ENCODE data around the gene TENM4. TPM values are rescaled to one million over a fixed set of nuclear protein-coding genes. Genes with fewer than 3 reads are reported as not detected.

TENM4 gene
- total RNA-seq, 2 experiments from 2014 or later = not detected

- H3K27me3 Mint-ChIP-seq = no peaks in the 10 kb centered on the region
- H3K4me1 Mint-ChIP-seq (ENCODE audit: low read depth) = no peaks in the 10 kb centered on the region
- H3K9me3 Mint-ChIP-seq = no peaks in the 10 kb centered on the region
- H3K27ac Mint-ChIP-seq = no peak overlapping the region
- intact Hi-C loops (cut with micrococcal nuclease) = no loop called here
- no peaks in the 10 kb centered on the region for H3K36me3 Mint-ChIP-seq
- ChIA-PET CTCF (interaction anchor here (8.0 kb wide), 1 partner anchor 71 kb away, joined by 167 read pairs; no protein-coding TSS in a partner anchor), POLR2A (no interaction called here)
- no peak overlapping the region for H3K4me3 Mint-ChIP-seq
- DNase-seq = no peak
Observed at GRCh38 chr11:78717041-78717440, 723.8 kb downstream of the TENM4 start.

GRCh38 chr11:78715639-78716311, 725.1 kb downstream of the TENM4 start:
- Mint-ChIP-seq H3K9me3 (no peaks in the 10 kb centered on the region), H3K4me3 (no peak overlapping the region), H3K4me1 (ENCODE audit: low read depth) (no peaks in the 10 kb centered on the region), H3K27ac (no peak overlapping the region), H3K36me3 (no peaks in the 10 kb centered on the region), H3K27me3 (no peaks in the 10 kb centered on the region)
- ChIA-PET POLR2A (interaction anchor here (0.6 kb wide), 1 partner anchor 12 kb away, joined by 4 read pairs; no protein-coding TSS in a partner anchor), CTCF (interaction anchor here (0.7 to 8.0 kb wide), 14 partner anchors 9 to 383 kb away, joined by 3 to 167 read pairs (median 5); no protein-coding TSS in a partner anchor)
- intact Hi-C loops (cut with micrococcal nuclease) = loop anchor here (1.0 kb wide), 1 partner anchor 69 kb away; no protein-coding TSS in a partner anchor
- DNase-seq = peak; percentile 72

DNA sequence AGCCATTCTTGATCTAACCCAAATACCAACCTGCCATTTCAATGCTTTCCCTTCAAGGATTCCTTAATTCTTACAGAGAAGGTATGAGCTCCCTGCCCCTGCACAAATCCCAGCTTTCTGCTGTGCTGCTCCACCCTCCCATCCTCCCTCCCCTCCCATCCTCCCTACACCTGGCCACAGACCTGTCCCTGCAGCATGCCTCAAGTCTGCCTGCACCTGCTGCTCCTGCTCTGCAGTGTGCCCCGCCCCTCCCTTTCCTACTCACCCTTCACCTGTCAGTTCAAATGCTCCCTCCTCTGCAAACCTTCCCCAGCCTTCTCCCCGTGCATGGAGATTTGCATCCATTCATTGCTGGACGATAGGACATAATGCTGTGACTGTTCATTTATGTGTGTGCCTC, 726.3 kb downstream of the TENM4 start:
- H3K27ac Mint-ChIP-seq = no peak overlapping the region
- no peak for DNase-seq
- H3K9me3 Mint-ChIP-seq = no peaks in the 10 kb centered on the region
- H3K36me3 Mint-ChIP-seq = no peaks in the 10 kb centered on the region
- no peak overlapping the region for H3K4me3 Mint-ChIP-seq
- intact Hi-C loops (cut with micrococcal nuclease) = no loop called here
- ChIA-PET POLR2A (no interaction called here), CTCF (interaction anchor here (0.8 to 8.0 kb wide), 6 partner anchors 10 to 77 kb away, joined by 3 to 167 read pairs (median 8); no protein-coding TSS in a partner anchor)
- peaks cover 4% of the 10 kb centered on the region for H3K27me3 Mint-ChIP-seq
- no peaks in the 10 kb centered on the region for H3K4me1 Mint-ChIP-seq (ENCODE audit: low read depth)

DNA sequence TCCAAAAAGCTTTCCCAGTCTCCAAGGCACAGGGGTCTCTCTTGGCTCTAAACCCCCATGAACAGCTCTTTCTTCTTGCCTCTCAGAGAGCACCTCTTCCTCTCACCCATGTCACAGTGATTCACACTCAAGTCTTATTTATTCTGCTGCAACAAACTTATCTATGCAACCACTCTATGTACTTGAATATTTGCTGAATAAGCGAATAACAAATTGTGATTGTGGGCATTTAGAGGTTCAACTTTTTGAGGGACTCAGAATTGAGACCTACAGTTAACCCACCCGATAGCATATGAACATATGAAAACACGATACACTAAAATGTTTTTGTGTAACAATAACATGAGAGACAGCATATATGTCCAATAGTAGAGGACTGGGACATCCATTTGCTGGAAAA, 729.1 kb downstream of the TENM4 start:
- Mint-ChIP-seq H3K27ac (no peak overlapping the region), H3K27me3 (peaks cover 7% of the 10 kb centered on the region), H3K4me1 (ENCODE audit: low read depth) (no peaks in the 10 kb centered on the region), H3K36me3 (no peaks in the 10 kb centered on the region), H3K4me3 (no peak overlapping the region), H3K9me3 (no peaks in the 10 kb centered on the region)
- intact Hi-C loops (cut with micrococcal nuclease) = no loop called here
- POLR2A ChIA-PET = no interaction called here
- CTCF ChIA-PET = interaction anchor here (0.6 kb wide), 1 partner anchor 64 kb away, joined by 3 read pairs; no protein-coding TSS in a partner anchor
- no peak for DNase-seq

DNA sequence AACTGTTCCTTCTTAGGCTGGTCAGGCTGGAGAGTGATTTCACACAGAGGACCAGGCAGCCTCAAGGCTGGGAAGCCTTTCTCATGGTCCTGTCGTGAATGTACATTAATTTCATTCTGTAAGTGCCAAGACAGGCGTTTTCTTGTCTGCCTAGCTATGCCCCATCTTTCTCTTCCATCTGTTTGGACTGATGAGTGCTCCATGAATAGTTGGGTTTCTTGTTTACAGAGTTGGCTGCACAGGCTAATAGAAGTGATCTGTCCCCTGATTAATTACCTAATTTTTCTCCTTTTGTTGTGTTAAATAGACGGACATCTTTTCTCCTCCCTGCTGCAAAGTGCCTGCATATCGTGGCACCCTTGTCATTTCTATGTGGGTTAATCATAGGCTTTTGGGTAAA, 730.4 kb downstream of the TENM4 start:
- Mint-ChIP-seq H3K4me3 (no peak overlapping the region), H3K36me3 (no peaks in the 10 kb centered on the region), H3K9me3 (no peaks in the 10 kb centered on the region), H3K27ac (no peak overlapping the region), H3K27me3 (peaks cover 7% of the 10 kb centered on the region), H3K4me1 (ENCODE audit: low read depth) (no peaks in the 10 kb centered on the region)
- POLR2A ChIA-PET = no interaction called here
- no peak for DNase-seq
- CTCF ChIA-PET = no interaction called here
- intact Hi-C loops (cut with micrococcal nuclease) = no loop called here

DNA sequence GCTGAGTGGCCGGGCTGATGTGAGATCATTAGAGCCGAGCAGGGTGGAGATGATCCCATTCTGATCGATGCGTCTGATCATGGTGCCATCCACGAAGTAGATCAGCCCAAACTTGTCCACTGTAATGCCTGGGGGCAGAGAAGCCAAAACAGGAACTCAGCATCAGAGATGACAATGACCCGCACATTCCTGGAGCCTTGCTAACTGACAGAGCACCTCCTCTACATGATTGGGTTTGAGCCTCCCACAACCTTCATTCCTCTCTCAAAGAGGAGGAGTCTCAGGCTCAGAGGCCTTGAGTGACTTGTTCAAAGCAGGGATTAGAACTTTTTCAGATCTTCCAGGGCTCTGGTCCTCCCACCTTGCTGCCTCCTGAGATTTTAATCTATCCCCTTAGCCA, 732.4 kb downstream of the TENM4 start:
- ChIA-PET POLR2A (no interaction called here), CTCF (no interaction called here)
- no peaks in the 10 kb centered on the region for H3K36me3 Mint-ChIP-seq
- H3K4me1 Mint-ChIP-seq (ENCODE audit: low read depth) = no peaks in the 10 kb centered on the region
- peaks cover 7% of the 10 kb centered on the region for H3K27me3 Mint-ChIP-seq
- no peak overlapping the region for H3K27ac Mint-ChIP-seq
- no peaks in the 10 kb centered on the region for H3K9me3 Mint-ChIP-seq
- no peak overlapping the region for H3K4me3 Mint-ChIP-seq
- intact Hi-C loops (cut with micrococcal nuclease) = no loop called here
- DNase-seq = no peak

DNA sequence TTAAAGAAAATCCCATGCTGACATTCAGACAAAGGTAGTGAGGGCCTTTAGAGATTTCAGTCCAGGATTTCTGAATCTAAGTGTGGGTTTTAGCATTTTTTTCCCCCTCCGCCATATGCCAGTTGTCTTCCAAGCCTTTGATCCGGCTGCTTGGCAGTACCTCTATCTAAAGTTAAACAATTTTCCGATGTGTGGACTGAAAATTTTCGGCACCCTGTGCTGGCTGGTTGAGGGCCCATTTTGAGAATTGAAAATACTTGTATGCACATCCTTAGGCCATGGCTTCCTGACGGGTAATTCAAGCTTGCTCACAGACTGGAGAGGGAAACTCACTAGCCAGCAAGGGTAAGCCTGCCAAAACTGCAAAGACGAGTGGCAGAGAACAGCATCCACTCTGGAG, 734.3 kb downstream of the TENM4 start:
- Mint-ChIP-seq H3K36me3 (no peaks in the 10 kb centered on the region), H3K27me3 (peaks cover 7% of the 10 kb centered on the region), H3K9me3 (no peaks in the 10 kb centered on the region), H3K4me3 (no peak overlapping the region), H3K27ac (no peak overlapping the region), H3K4me1 (ENCODE audit: low read depth) (no peaks in the 10 kb centered on the region)
- intact Hi-C loops (cut with micrococcal nuclease) = no loop called here
- ChIA-PET CTCF (interaction anchor here (1.2 to 2.3 kb wide), 3 partner anchors 9 to 61 kb away, joined by 3 to 8 read pairs (median 7); no protein-coding TSS in a partner anchor), POLR2A (no interaction called here)
- DNase-seq = no peak

GRCh38 chr11:78704811-78705210, 736.0 kb downstream of the TENM4 start:
- no peak for DNase-seq
- H3K27ac Mint-ChIP-seq = no peak overlapping the region
- POLR2A ChIA-PET = no interaction called here
- H3K4me1 Mint-ChIP-seq (ENCODE audit: low read depth) = no peaks in the 10 kb centered on the region
- H3K36me3 Mint-ChIP-seq = no peaks in the 10 kb centered on the region
- intact Hi-C loops (cut with micrococcal nuclease) = no loop called here
- no peaks in the 10 kb centered on the region for H3K9me3 Mint-ChIP-seq
- CTCF ChIA-PET = interaction anchor here (0.9 to 2.1 kb wide), 2 partner anchors 10 to 59 kb away, joined by 3 to 7 read pairs; no protein-coding TSS in a partner anchor
- H3K27me3 Mint-ChIP-seq = peaks cover 9% of the 10 kb centered on the region
- H3K4me3 Mint-ChIP-seq = no peak overlapping the region

- H3K27me3 Mint-ChIP-seq = peaks cover 23% of the 10 kb centered on the region
- no peaks in the 10 kb centered on the region for H3K9me3 Mint-ChIP-seq
- no peak for DNase-seq
- no peak overlapping the region for H3K27ac Mint-ChIP-seq
- H3K4me1 Mint-ChIP-seq (ENCODE audit: low read depth) = no peaks in the 10 kb centered on the region
- H3K36me3 Mint-ChIP-seq = no peaks in the 10 kb centered on the region
- H3K4me3 Mint-ChIP-seq = no peak overlapping the region
- CTCF ChIA-PET = interaction anchor here (1.9 kb wide), 1 partner anchor 54 kb away, joined by 4 read pairs; no protein-coding TSS in a partner anchor
- POLR2A ChIA-PET = no interaction called here
- intact Hi-C loops (cut with micrococcal nuclease) = no loop called here
Observed at GRCh38 chr11:78699609-78700135, 741.2 kb downstream of the TENM4 start.

GRCh38 chr11:78698612-78699011, 742.2 kb downstream of the TENM4 start:
- Mint-ChIP-seq H3K36me3 (no peaks in the 10 kb centered on the region), H3K4me3 (no peak overlapping the region), H3K9me3 (no peaks in the 10 kb centered on the region), H3K27me3 (peaks cover 23% of the 10 kb centered on the region), H3K4me1 (ENCODE audit: low read depth) (no peaks in the 10 kb centered on the region), H3K27ac (no peak overlapping the region)
- intact Hi-C loops (cut with micrococcal nuclease) = no loop called here
- DNase-seq = no peak
- CTCF ChIA-PET = no interaction called here
- POLR2A ChIA-PET = no interaction called here

DNA sequence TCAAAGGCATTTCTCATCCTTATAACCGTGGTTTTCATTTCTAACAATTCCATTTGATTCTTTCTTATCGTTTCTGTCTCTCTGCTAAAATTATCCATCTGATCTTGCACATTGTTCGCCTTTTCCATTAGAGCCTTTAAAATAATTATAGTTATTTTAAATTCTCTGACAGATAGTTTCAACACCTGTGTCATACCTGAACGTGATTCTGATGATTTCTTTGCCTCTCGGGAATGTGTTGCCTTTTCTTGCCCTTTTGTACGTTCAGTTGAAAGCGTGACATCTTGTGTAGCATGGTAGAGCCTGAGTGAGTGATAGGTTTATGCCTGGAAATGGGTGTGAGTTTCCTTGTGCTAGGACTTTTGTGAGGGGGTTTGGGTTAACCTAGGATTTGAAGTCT, 744.7 kb downstream of the TENM4 start:
- no peak for DNase-seq
- H3K36me3 Mint-ChIP-seq = no peaks in the 10 kb centered on the region
- no peak overlapping the region for H3K4me3 Mint-ChIP-seq
- H3K4me1 Mint-ChIP-seq (ENCODE audit: low read depth) = no peaks in the 10 kb centered on the region
- no peak overlapping the region for H3K27ac Mint-ChIP-seq
- H3K9me3 Mint-ChIP-seq = no peaks in the 10 kb centered on the region
- ChIA-PET POLR2A (no interaction called here), CTCF (no interaction called here)
- intact Hi-C loops (cut with micrococcal nuclease) = no loop called here
- H3K27me3 Mint-ChIP-seq = peaks cover 25% of the 10 kb centered on the region

GRCh38 chr11:78694152-78694551, 746.7 kb downstream of the TENM4 start:
- intact Hi-C loops (cut with micrococcal nuclease) = no loop called here
- Mint-ChIP-seq H3K9me3 (no peaks in the 10 kb centered on the region), H3K4me3 (no peak overlapping the region), H3K36me3 (no peaks in the 10 kb centered on the region), H3K4me1 (ENCODE audit: low read depth) (no peaks in the 10 kb centered on the region), H3K27ac (no peak overlapping the region), H3K27me3 (peaks cover 17% of the 10 kb centered on the region)
- DNase-seq = no peak
- CTCF ChIA-PET = no interaction called here
- POLR2A ChIA-PET = no interaction called here

- Mint-ChIP-seq H3K9me3 (no peaks in the 10 kb centered on the region), H3K27me3 (peaks cover 2% of the 10 kb centered on the region), H3K4me1 (ENCODE audit: low read depth) (no peaks in the 10 kb centered on the region), H3K4me3 (no peak overlapping the region), H3K27ac (no peak overlapping the region), H3K36me3 (no peaks in the 10 kb centered on the region)
- POLR2A ChIA-PET = no interaction called here
- CTCF ChIA-PET = interaction anchor here (0.9 kb wide), 1 partner anchor 44 kb away, joined by 3 read pairs; no protein-coding TSS in a partner anchor
- DNase-seq = no peak
- intact Hi-C loops (cut with micrococcal nuclease) = no loop called here
Observed at GRCh38 chr11:78691215-78691614, 749.6 kb downstream of the TENM4 start.
